Measurements from ENCODE around the gene ACOT11. TPM values are rescaled to one million over a fixed set of nuclear protein-coding genes. Genes with fewer than 3 reads are reported as not detected.

ACOT11 gene
- total and polyA plus RNA-seq, 10 of the 15 experiments (the other 5 are each of a cell fraction or from before 2014, with no cell fraction given): 0.04 to 0.85 (median 0.39) TPM; not detected in 1

DNA sequence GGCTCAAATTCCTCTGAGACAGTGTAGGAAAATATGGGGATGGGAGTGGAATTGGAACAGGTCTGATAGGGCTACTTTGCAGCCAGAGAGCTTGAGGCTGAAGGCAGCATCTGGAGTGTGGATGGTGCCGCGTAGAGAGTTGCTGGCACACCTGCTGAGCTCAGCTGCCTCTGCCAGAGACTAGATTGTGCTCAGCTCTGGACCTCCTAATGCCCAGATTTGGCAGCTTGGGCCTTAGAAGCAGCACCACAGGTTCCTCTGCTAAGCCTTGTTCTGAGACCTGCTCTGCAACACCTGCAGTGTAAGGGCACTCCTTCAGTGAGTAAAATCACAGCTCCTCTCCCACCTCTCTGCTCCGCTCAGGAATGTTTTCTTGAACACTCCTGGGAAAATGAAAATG, 23.3 kb downstream of the ACOT11 start (continued):
- TF ChIP-seq, protein P1, sequence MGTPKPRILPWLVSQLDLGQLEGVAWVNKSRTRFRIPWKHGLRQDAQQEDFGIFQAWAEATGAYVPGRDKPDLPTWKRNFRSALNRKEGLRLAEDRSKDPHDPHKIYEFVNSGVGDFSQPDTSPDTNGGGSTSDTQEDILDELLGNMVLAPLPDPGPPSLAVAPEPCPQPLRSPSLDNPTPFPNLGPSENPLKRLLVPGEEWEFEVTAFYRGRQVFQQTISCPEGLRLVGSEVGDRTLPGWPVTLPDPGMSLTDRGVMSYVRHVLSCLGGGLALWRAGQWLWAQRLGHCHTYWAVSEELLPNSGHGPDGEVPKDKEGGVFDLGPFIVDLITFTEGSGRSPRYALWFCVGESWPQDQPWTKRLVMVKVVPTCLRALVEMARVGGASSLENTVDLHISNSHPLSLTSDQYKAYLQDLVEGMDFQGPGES (IDR thresholded peaks at IDR 0.05): no peak
- no peak for TF ChIP-seq RBBP5 (conservative IDR thresholded peaks at IDR 0.05)

DNA sequence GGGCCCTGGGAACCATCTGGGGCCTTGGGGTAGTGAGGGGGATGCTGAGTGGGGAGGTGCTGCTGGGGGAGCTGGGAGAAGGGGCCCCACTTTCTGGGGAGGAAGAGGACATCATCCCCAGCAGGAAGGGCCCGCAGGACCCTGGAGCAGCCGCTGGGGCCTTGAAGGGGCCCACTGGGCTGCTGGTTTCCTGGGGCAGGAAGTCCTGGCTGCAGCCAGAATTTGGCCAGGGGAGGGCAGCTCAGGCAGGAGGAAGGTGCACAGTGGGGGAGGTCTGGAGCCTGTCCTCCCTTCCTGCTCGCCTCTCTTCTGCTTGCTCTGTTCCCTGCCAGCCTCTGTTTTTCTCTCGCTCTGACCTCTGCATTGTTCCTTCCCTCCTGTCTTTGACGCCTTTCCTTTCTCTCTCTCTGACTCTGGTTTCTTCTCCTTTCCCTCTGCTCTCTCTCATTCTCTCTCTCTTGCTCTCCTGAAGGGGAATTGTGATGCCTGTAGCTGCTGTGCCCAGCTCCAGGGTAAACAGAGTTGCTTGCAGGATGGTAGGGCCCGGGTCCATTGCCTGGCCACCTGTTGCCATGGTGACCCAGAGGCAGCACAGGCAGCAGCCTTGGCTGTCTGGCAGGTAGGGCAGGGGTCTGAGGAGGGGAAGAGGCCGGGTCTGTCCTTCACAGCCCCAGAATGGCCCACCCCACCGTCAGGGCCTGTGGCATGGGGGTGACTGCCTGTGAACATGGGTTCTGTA, 23.9 kb downstream of the ACOT11 start:
- Histone ChIP-seq H3K4me1 (ENCODE audit: control insufficient read depth, insufficient read depth, low read length) (no peaks in the 10 kb centered on the region; the same call in 1 of the 2 replicates), H3K4me3 (no peak overlapping the region), H3K9me3 (replicated peaks; ENCODE audit: control insufficient read depth, insufficient read depth, low read length) (no peaks in the 10 kb centered on the region), H2AFZ (ENCODE audit: control insufficient read depth, low read depth, low read length) (no peak overlapping the region), H3K27ac (ENCODE audit: control insufficient read depth, insufficient read depth) (no peak overlapping the region), H3K9ac (ENCODE audit: control insufficient read depth, insufficient read depth, low read length) (no peak overlapping the region), H3K79me2 (ENCODE audit: control insufficient read depth, insufficient read depth, low read length) (no peaks in the 10 kb centered on the region), H4K20me1 (ENCODE audit: control insufficient read depth, insufficient read depth) (no peaks in the 10 kb centered on the region), H3K36me3 (ENCODE audit: control insufficient read depth in 2 of 2, insufficient read depth in 2 of 2, low read length in 1 of 2) (no peaks in the 10 kb centered on the region), H3K4me2 (ENCODE audit: control insufficient read depth, insufficient read depth) (no peak overlapping the region), H3K27me3 (replicated peaks in 1 of 2; ENCODE audit: control insufficient read depth in 2 of 2, insufficient read depth in 2 of 2, low read length in 1 of 2) (no peaks in the 10 kb centered on the region)
- ATAC-seq (peak; percentile 52; the same call in 2 of the 3 replicates), DNase-seq (ENCODE audit: low read depth, low spot score) (no peak), FAIRE-seq (no peak)
- 13% methylated on average over 8 of the region's 8 CpGs for WGBS (ENCODE audit: insufficient coverage, insufficient replicate concordance, low lambda C conversion rate, missing lambda C conversion rate)
- ChIA-PET CTCF (no interaction called here), SMC1A (ENCODE audit: uncharacterized antibody, unreplicated experiment) (no interaction called here), RAD21 (ENCODE audit: unreplicated experiment) (interaction anchor here (0.9 kb wide), 1 partner anchor 451 kb away, joined by 3 read pairs; no protein-coding TSS in a partner anchor), POLR2A (no interaction called here)
- intact Hi-C loops (cut with micrococcal nuclease; ENCODE audit: unreplicated experiment) (no loop called here), in situ Hi-C loops (cut with MboI) (no loop called here)
- BruUV-seq (replicated peaks): no TSS peak
- TF ChIP-seq KAT2A (conservative IDR thresholded peaks at IDR 0.05; ENCODE audit: control insufficient read depth, low read depth, low read length) (no peak), MYC (IDR thresholded peaks at IDR 0.05; ENCODE audit: insufficient read depth, insufficient read length, insufficient replicate concordance, low read length, severe bottlenecking) (no peak), RELA (IDR thresholded peaks at IDR 0.05; ENCODE audit: borderline replicate concordance, partially characterized antibody) (no peak), ATF7 (IDR thresholded peaks at IDR 0.05; ENCODE audit: low read depth) (no peak), CBX5 (IDR thresholded peaks at IDR 0.05; ENCODE audit: low read depth) (no peak), ZBTB11 (CRISPR knock-in tag; IDR thresholded peaks at IDR 0.05) (no peak), PAX8 (IDR thresholded peaks at IDR 0.05) (no peak), ZZZ3 (IDR thresholded peaks at IDR 0.05; ENCODE audit: control insufficient read depth, insufficient read length, low read depth) (no peak), BRCA1 (IDR thresholded peaks at IDR 0.05; ENCODE audit: low read depth, low read length) (no peak), ZBED1 (IDR thresholded peaks at IDR 0.05; ENCODE audit: borderline replicate concordance) (no peak), ZNF217 (IDR thresholded peaks at IDR 0.05) (no peak), HDAC6 (IDR thresholded peaks at IDR 0.05; ENCODE audit: unreplicated experiment) (no peak), PBX3 (IDR thresholded peaks at IDR 0.05; ENCODE audit: insufficient replicate concordance, low read depth, low read length) (no peak)
- TF ChIP-seq, protein P2, sequence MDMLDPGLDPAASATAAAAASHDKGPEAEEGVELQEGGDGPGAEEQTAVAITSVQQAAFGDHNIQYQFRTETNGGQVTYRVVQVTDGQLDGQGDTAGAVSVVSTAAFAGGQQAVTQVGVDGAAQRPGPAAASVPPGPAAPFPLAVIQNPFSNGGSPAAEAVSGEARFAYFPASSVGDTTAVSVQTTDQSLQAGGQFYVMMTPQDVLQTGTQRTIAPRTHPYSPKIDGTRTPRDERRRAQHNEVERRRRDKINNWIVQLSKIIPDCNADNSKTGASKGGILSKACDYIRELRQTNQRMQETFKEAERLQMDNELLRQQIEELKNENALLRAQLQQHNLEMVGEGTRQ (IDR thresholded peaks at IDR 0.05; ENCODE audit: borderline replicate concordance, low read depth, low read length): no peak
